GM13977 (cell line): ENCODE results near the gene TF.

ENCODE experiments used
- DNase-seq: peaks from one replicate; pipeline ENCODE4 v3.0.0; 2012; ENCODE audit warnings: low spot score
- CTCF ChIP-seq: IDR thresholded peaks from 2 replicates; pipeline ENCODE4 v1.5.1; 2012; ENCODE audit warnings: mild to moderate bottlenecking, control low read depth; ENCODE audit not compliant: insufficient read depth; ENCODE audit errors: extremely low read depth, missing control alignments
- in situ Hi-C: fragments of 300-500 bp; cut with MboI; formaldehyde crosslinking; loops from one replicate; pipeline ENCODE4 v1.12.0; 2022; ENCODE audit warnings: low sequenced_read_pairs, low pct_unique_long_range_greater_than_20kb, mixed read lengths, inconsistent platforms; ENCODE audit not compliant: unreplicated experiment

TF gene

DNA sequence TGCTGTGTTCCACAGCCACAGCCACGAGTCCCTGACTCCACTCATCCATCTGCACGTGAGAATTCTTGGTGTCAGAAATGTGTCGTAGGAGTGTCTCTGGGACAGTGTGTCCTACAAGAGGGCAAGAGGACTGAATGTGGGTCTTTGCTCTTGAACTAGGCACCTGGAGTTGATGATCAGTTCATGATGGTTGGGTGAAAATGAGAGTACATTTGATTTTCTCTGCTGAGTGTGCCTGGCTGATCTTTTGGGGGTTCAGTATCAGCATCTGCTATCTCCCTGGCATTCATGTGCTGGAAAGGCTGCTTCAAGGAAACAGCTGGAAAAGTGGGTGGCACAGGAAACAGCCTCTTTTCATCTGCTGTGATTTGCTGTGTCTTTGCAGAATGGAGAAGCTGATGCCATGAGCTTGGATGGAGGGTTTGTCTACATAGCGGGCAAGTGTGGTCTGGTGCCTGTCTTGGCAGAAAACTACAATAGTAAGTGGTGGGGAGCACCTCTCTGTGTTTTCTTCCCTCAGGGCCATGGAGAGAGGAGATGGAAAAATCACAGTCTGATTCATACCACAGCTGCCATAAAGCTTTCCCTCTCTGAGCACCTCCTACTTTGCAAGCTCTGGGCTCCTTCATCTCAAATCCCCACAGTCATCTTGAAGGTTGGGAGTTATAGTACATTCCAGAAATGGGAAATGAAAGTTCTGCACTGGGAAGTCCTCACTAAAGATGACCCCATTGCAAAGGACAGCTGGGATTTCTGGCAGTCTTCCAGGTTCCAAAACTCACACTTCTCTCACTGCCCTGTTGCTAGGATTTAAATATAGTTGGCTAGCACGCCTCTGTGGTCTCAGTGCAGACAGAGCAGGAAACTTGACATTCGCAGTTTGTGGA, 17.8 kb downstream of the TF start:
- DNase-seq = no peak

GRCh38 chr3:133765256-133765655, 19.1 kb downstream of the TF start:
- DNase-seq = no peak
- TF ChIP-seq CTCF = no peak
- in situ Hi-C loops = no loop called here

More for the DNA sequence above, 17.8 kb downstream of the TF start:
- TF ChIP-seq CTCF = no peak
- in situ Hi-C loops = no loop called here

DNA sequence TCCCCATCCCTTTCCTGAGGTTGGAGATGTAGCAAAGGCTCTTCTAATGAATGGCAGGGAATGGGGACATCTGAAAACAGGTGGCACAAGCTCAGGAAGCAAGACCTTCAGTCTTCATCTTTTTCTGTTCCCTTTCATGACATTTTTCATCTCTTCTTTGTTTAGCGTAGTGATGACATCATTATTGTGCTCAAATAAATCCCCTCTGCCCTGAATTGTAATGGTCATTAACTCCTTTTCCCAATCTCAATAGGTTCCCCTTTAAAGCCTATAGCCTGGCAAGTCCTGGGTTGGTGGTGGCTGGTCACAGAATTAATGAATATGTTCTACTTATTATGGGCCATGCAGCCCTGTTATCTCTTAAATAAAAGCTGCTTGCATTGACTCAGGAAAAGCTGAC, 21.4 kb downstream of the TF start:
- in situ Hi-C loops = no loop called here
- no peak for DNase-seq
- no peak for TF ChIP-seq CTCF

DNA sequence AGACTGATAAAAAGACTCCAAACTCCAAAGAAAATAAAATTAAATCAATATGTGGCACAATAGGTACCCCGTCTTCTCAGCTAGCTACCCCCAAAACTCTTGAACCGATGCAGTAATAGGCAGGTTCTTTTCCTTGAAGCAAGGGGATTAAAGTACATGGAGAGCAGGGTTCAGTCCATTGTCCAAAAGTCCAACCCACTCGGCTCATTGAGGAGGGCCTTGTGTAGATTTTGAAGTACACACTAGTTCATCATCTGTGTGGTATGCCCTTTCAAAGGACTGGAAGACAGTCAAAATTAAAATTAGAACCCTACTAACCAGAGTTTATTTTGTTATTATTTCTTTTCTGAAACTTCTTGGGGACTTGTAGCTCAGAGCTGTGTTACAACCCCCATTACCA, 23.3 kb downstream of the TF start:
- in situ Hi-C loops = no loop called here
- TF ChIP-seq CTCF = no peak

GRCh38 chr3:133773732-133774131, 27.5 kb downstream of the TF start:
- no peak for TF ChIP-seq CTCF
- DNase-seq = no peak
- in situ Hi-C loops = no loop called here

More for the DNA sequence above, 23.3 kb downstream of the TF start:
- no peak for DNase-seq

DNA sequence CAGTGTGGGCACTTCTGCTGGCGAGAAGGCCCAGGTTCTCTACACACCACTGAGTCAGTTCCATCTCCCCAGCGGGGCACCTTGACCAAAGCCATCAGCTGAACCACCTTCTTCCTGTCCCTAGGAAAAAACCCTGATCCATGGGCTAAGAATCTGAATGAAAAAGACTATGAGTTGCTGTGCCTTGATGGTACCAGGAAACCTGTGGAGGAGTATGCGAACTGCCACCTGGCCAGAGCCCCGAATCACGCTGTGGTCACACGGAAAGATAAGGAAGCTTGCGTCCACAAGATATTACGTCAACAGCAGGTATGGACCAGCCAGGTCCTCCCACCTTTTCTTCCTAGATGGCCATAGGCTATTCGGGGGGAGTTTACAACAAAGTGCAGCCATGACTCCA, 29.1 kb downstream of the TF start:
- no peak for TF ChIP-seq CTCF
- in situ Hi-C loops = no loop called here

More for the DNA sequence above, 29.1 kb downstream of the TF start:
- DNase-seq = no peak
